K562 (cell line): ENCODE data around the gene UVRAG. TPM values are rescaled to one million over a fixed set of nuclear protein-coding genes. Genes with fewer than 3 reads are reported as not detected.

ENCODE experiments used
- ATAC-seq: fragments of 200-7000 bp; cut with Tn5 transposase; 3 replicates; pipeline ENCODE4 v1.9.1; 2020; ENCODE audit warnings: moderate library complexity
- BruUV-seq: library from RNA; stranded (reverse); fragments of 400-500 nt; replicated peaks from 2 replicates; lab custom pipeline; 2021; lab: Mats Ljungman, UMichigan
- CTCF ChIA-PET: fragments of 300-600 bp; formaldehyde crosslinking; extraction: SDS; loops from one replicate; lab custom pipeline; 2021; ENCODE audit warnings: low intra/inter-chr PET ratio; lab: Yijun Ruan, JAX
- POLR2A ChIA-PET: fragments of 300-600, 350-650 bp; sonication (Branson Sonifier 250); formaldehyde crosslinking; extraction: SDS; loops from one replicate; lab custom pipeline; 2021; ENCODE audit warnings: antibody characterized with exemption, inconsistent platforms; lab: Yijun Ruan, JAX
- DNase-seq, 4 experiments: peaks; one replicate each; pipeline versions ENCODE4 v3.0.0 to v3.0.0-alpha.2; 2011 to 2018; ENCODE audit warnings: low spot score in 3 of 4, mixed read lengths in 3 of 4; ENCODE audit errors: extremely low read depth in 1 of 4
- FAIRE-seq: peaks from 2 replicates; lab custom pipeline; 2011; peaks lifted over from hg19 to GRCh38; lab: Jason Lieb, UNC
- H2AFZ ChIP-seq: 2 replicates; pipeline ENCODE4 v1.6.0; 2011; ENCODE audit warnings: low read depth, low read length, control low read depth, inconsistent platforms
- H3K27ac ChIP-seq: fragments of 200-600 bp; 3 replicates; pipeline ENCODE4 v1.8.0; 2011; ENCODE audit warnings: low read depth, mild to moderate bottlenecking, control low read depth, inconsistent platforms, low read length, moderate library complexity, mixed read lengths; ENCODE audit errors: extremely low read depth
- H3K27me3 ChIP-seq, 2 experiments: fragments of 300-600 bp in 1 of 2; 2 replicates in 1 of 2; 3 replicates in 1 of 2; pipeline versions ENCODE4 v1.6.0 to v1.8.0; 2011; ENCODE audit warnings: inconsistent platforms in 2 of 2, low read length in 2 of 2, mild to moderate bottlenecking in 1 of 2, mixed read lengths in 1 of 2, moderate library complexity in 1 of 2; ENCODE audit not compliant: control insufficient read depth in 2 of 2, insufficient read depth in 2 of 2
- H3K36me3 ChIP-seq: fragments of 300-600 bp; 3 replicates; pipeline ENCODE4 v1.8.0; 2011; ENCODE audit warnings: mild to moderate bottlenecking, low read length, inconsistent platforms; ENCODE audit not compliant: control insufficient read depth, insufficient read depth
- H3K4me1 ChIP-seq, 2 experiments: fragments of 200-600 bp in 1 of 2; replicated peaks in 1 of 2; 2 replicates in 1 of 2; 3 replicates in 1 of 2; pipeline versions ENCODE4 v1.5.1 to v1.8.0; 2011; ENCODE audit warnings: inconsistent platforms in 2 of 2, low read length in 2 of 2, mild to moderate bottlenecking in 1 of 2, mixed read lengths in 1 of 2, moderate library complexity in 1 of 2; ENCODE audit not compliant: control insufficient read depth in 2 of 2, insufficient read depth in 2 of 2
- H3K4me2 ChIP-seq: 2 replicates; pipeline ENCODE4 v1.6.1; 2011; ENCODE audit warnings: low read length, control low read depth, inconsistent platforms, mixed read lengths; ENCODE audit not compliant: insufficient read depth
- H3K4me3 ChIP-seq: fragments of 200-600 bp; sonication (generic), shearing (Covaris generic); 2 replicates; pipeline ENCODE4 v1.5.1; 2016; ENCODE audit warnings: control low read depth, inconsistent platforms
- H3K79me2 ChIP-seq: fragments of 200-600 bp; 3 replicates; pipeline ENCODE4 v1.8.0; 2011; ENCODE audit warnings: low read length, inconsistent platforms; ENCODE audit not compliant: control insufficient read depth, insufficient read depth
- H3K9ac ChIP-seq, 2 experiments: 2 replicates each; pipeline versions ENCODE4 v1.6.0 to v1.6.1; 2011; ENCODE audit warnings: low read depth in 2 of 2, low read length in 2 of 2, control low read depth in 1 of 2, inconsistent platforms in 1 of 2, mild to moderate bottlenecking in 1 of 2, mixed read lengths in 1 of 2; ENCODE audit not compliant: insufficient read depth in 1 of 2
- H3K9me1 ChIP-seq: one replicate; pipeline ENCODE4 v1.6.0; 2011; ENCODE audit warnings: inconsistent platforms, mild to moderate bottlenecking, low read length, moderate library complexity; ENCODE audit not compliant: control insufficient read depth, insufficient read depth
- H3K9me3 ChIP-seq: replicated peaks from 2 replicates; pipeline ENCODE4 v1.5.1; 2011; ENCODE audit warnings: low read depth, low read length, inconsistent platforms; ENCODE audit not compliant: control insufficient read depth, insufficient read depth
- H4K20me1 ChIP-seq: replicated peaks from 2 replicates; pipeline ENCODE4 v1.6.1; 2011; ENCODE audit warnings: low read length, inconsistent platforms, mixed read lengths; ENCODE audit not compliant: control insufficient read depth, insufficient read depth
- CAMTA2 ChIP-seq: fragments of 250-450 bp; sonication (Bioruptor Pico); conservative IDR thresholded peaks from 2 replicates; pipeline ENCODE4 v1.5.1; 2022
- KDM1A ChIP-seq, 2 experiments: fragments of 450-650 bp; IDR thresholded peaks; 2 replicates each; pipeline ENCODE4 v1.6.1; 2016; ENCODE audit warnings: mild to moderate bottlenecking in 2 of 2
- NELFE ChIP-seq: IDR thresholded peaks from 2 replicates; pipeline ENCODE4 v1.6.1; 2011; ENCODE audit warnings: mild to moderate bottlenecking; ENCODE audit not compliant: insufficient read depth, insufficient read length
- NFRKB ChIP-seq: fragments of 450-650 bp; IDR thresholded peaks from 2 replicates; pipeline ENCODE4 v1.6.1; 2016; ENCODE audit warnings: low read depth
- SIN3A ChIP-seq, 2 experiments: fragments of 150-350 bp in 1 of 2; IDR thresholded peaks; 2 replicates each; pipeline ENCODE4 v1.6.1; 2011 to 2016; ENCODE audit warnings: borderline replicate concordance in 2 of 2, low read depth in 2 of 2, low read length in 2 of 2, mild to moderate bottlenecking in 2 of 2, moderate library complexity in 2 of 2; ENCODE audit not compliant: control insufficient read depth in 1 of 2
- SMARCE1 ChIP-seq: fragments of 450-650 bp; IDR thresholded peaks from 2 replicates; pipeline ENCODE4 v1.7.1; 2016; ENCODE audit warnings: mild to moderate bottlenecking
- SP2 ChIP-seq: IDR thresholded peaks from 2 replicates; pipeline ENCODE4 v1.6.1; 2011; ENCODE audit warnings: mild to moderate bottlenecking, low read depth, low read length, moderate library complexity; ENCODE audit not compliant: poor library complexity, severe bottlenecking; ENCODE audit errors: extremely low read depth
- WGBS: fragments of 100-300 bp; shearing (Covaris generic); methylation state at CpG from one replicate; pipeline ENCODE4 v1.1.6; 2016; ENCODE audit warnings: low coverage, mixed read lengths; ENCODE audit not compliant: insufficient coverage; ENCODE audit errors: missing lambda C conversion rate; 5-methylcytosine and 5-hydroxymethylcytosine counted together
- in situ Hi-C: fragments of 300-500 bp; cut with MboI; formaldehyde crosslinking; loops from 4 replicates; pipeline ENCODE4 v1.15.0; 2018; ENCODE audit warnings: inconsistent platforms, mixed read lengths
- intact Hi-C: fragments of 100-400 bp; cut with micrococcal nuclease; formaldehyde crosslinking; loops from 2 replicates; pipeline ENCODE4 v1.14.2; 2022
- polyA plus RNA-seq, 8 experiments: library from polyadenylated mRNA; depleted of rRNA in 4 of 8; stranded (reverse) in 5 of 8; unstranded in 3 of 8; fragments of >200 nt; fragmentation: Nextera tagmentation in 2 of 8; fragmentation: Illumina TruSeq in 1 of 8; extraction: Ambion mirVana in 2 of 8; extraction: Trizol in 1 of 8; gene quantifications; 2 replicates each; pipeline versions ENCODE4 v1.2.1 to v1.2.3, GENCODE V29; 2011 to 2014; ENCODE audit warnings: inconsistent platforms in 1 of 8, missing spikeins in 1 of 8
- total RNA-seq, 7 experiments: library from RNA; depleted of rRNA in 6 of 7; stranded (reverse); fragments of >200 nt in 6 of 7; fragmentation: Illumina TruSeq in 2 of 7; extraction: Trizol in 2 of 7; gene quantifications; 2 replicates each; pipeline versions ENCODE4 v1.2.1 to v1.2.3, GENCODE V29; 2011 to 2021; ENCODE audit warnings: low replicate concordance in 1 of 7
- TF ChIP-seq, protein P1 (sequence below): fragments of 450-650 bp; formaldehyde crosslinking; IDR thresholded peaks from 2 replicates; pipeline ENCODE4 v1.4.0; 2022; ENCODE audit warnings: mild to moderate bottlenecking, moderate library complexity
- TF ChIP-seq, protein P2 (sequence below): IDR thresholded peaks from 2 replicates; pipeline ENCODE4 v1.6.1; 2016; ENCODE audit warnings: missing genetic modification characterization, missing compliant biosample characterization

UVRAG gene
- total and polyA plus RNA-seq, 9 of the 15 experiments (the other 6 are each of a cell fraction or from before 2014, with no cell fraction given), result 3.1 to 17.8 (median 12.4) TPM

DNA sequence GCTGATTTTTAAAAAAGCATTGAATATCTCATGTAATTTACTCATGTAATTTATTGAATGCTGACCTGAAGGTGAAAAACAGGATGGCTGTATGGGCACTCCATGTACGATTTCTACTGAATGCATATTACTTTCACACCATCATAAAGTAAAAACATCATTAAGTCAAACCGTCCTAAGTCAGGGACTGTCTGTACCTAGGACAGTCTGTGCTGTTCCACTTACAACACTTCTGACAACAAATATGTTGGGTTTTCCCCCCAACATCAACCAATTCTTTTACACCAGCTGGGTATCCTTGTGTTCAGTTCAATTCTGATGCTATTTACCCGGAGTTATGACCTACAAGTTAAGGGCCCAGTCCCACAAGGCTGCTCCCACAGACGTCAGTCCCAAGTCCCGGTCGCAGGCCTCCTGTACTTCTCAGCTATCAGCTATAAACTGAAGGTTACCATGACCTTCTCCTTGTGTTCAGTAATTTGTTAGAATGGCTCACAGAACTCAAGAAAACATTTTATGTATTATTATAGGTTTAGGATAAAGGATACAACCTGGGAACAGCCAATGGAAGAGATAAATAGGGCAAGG lies 17.0 kb downstream of the UVRAG start:
- Histone ChIP-seq H3K79me2 (peaks cover 19% of the 10 kb centered on the region; the same call in 1 of the 3 replicates), H3K9me1 (no peaks in the 10 kb centered on the region), H3K36me3 (peaks cover 4% of the 10 kb centered on the region; the same call in 1 of the 3 replicates), H3K9ac (no peak overlapping the region), H4K20me1 (no peaks in the 10 kb centered on the region), H3K27ac (no peak overlapping the region), H3K27me3 (no peaks in the 10 kb centered on the region)
- FAIRE-seq, result no peak
- in situ Hi-C loops (no loop called here), intact Hi-C loops (no loop called here)
- POLR2A ChIA-PET, result interaction anchor here (0.6 to 1.3 kb wide), 3 partner anchors 10 to 619 kb away, joined by 3 to 5 read pairs (median 3); no protein-coding TSS in a partner anchor
- WGBS, result 80% methylated on average over 6 of the region's 6 CpGs
- TF ChIP-seq KDM1A (IDR thresholded peaks at IDR 0.05) (no peak), CAMTA2 (CRISPR knock-in tag) (no peak), SP2 (no peak), SIN3A (IDR thresholded peaks at IDR 0.05; ENCODE audit: borderline replicate concordance in 2 of 2, control insufficient read depth in 1 of 2, low read depth in 2 of 2, low read length in 2 of 2) (no peak), NELFE (no peak), NFRKB (no peak), SMARCE1 (no peak)
- TF ChIP-seq, protein P1, sequence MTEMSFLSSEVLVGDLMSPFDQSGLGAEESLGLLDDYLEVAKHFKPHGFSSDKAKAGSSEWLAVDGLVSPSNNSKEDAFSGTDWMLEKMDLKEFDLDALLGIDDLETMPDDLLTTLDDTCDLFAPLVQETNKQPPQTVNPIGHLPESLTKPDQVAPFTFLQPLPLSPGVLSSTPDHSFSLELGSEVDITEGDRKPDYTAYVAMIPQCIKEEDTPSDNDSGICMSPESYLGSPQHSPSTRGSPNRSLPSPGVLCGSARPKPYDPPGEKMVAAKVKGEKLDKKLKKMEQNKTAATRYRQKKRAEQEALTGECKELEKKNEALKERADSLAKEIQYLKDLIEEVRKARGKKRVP (CRISPR knock-in tag), result no peak
- TF ChIP-seq, protein P2, sequence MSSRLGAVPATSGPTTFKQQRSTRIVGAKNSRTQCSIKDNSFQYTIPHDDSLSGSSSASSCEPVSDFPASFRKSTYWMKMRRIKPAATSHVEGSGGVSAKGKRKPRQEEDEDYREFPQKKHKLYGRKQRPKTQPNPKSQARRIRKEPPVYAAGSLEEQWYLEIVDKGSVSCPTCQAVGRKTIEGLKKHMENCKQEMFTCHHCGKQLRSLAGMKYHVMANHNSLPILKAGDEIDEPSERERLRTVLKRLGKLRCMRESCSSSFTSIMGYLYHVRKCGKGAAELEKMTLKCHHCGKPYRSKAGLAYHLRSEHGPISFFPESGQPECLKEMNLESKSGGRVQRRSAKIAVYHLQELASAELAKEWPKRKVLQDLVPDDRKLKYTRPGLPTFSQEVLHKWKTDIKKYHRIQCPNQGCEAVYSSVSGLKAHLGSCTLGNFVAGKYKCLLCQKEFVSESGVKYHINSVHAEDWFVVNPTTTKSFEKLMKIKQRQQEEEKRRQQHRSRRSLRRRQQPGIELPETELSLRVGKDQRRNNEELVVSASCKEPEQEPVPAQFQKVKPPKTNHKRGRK (tag), result no peak
- TF ChIP-seq, all 486 proteins: peak for 0
- Histone ChIP-seq H3K4me1 (no peaks in the 10 kb centered on the region), H3K4me2 (no peak overlapping the region), H2AFZ (no peak overlapping the region), H3K9me3 (no peaks in the 10 kb centered on the region), H3K4me3 (no peak overlapping the region)
- no peak for DNase-seq
- ATAC-seq, result no peak
- CTCF ChIA-PET, result no interaction called here
- BruUV-seq, result no TSS peak
